ENCODE measurements around the gene TBX15.

Gene TBX15

GRCh38 chr1:118984722-118985639 lies 3.2 kb downstream of the TBX15 start:
- DNase-seq: no peak

GRCh38 chr1:118984086-118984721 lies 3.9 kb downstream of the TBX15 start:
- no peak for DNase-seq

GRCh38 chr1:118983558-118984041 lies 4.5 kb downstream of the TBX15 start:
- no peak for DNase-seq

GRCh38 chr1:118982821-118983557 lies 5.2 kb downstream of the TBX15 start:
- DNase-seq: no peak

GRCh38 chr1:118982266-118982665 lies 5.9 kb downstream of the TBX15 start:
- DNase-seq: no peak

- no peak for DNase-seq
Measured at GRCh38 chr1:118981436-118981835, 6.7 kb downstream of the TBX15 start.

- no peak for DNase-seq
Measured at GRCh38 chr1:118979754-118980575, 8.2 kb downstream of the TBX15 start.

GRCh38 chr1:118978914-118979701 lies 9.0 kb downstream of the TBX15 start:
- DNase-seq: no peak

- no peak for DNase-seq
Measured at GRCh38 chr1:118977600-118977999, 10.5 kb downstream of the TBX15 start.

GRCh38 chr1:118974661-118975060 lies 13.5 kb downstream of the TBX15 start:
- DNase-seq: no peak

GRCh38 chr1:118973531-118974137 lies 14.5 kb downstream of the TBX15 start:
- no peak for DNase-seq

GRCh38 chr1:118973032-118973431 lies 15.1 kb downstream of the TBX15 start:
- no peak for DNase-seq

- no peak for DNase-seq
Measured at GRCh38 chr1:118970451-118970850, 17.7 kb downstream of the TBX15 start.

- no peak for DNase-seq
Measured at GRCh38 chr1:118963456-118964430, 24.4 kb downstream of the TBX15 start.

- no peak for DNase-seq
Measured at GRCh38 chr1:118963138-118963455, 25.0 kb downstream of the TBX15 start.

- no peak for DNase-seq
Measured at GRCh38 chr1:118961156-118961555, 27.0 kb downstream of the TBX15 start.

- no peak for DNase-seq
Measured at GRCh38 chr1:118960567-118961136, 27.5 kb downstream of the TBX15 start.

- DNase-seq: no peak
Measured at GRCh38 chr1:118960026-118960561, 28.0 kb downstream of the TBX15 start.

GRCh38 chr1:118958937-118959631 lies 29.1 kb downstream of the TBX15 start:
- DNase-seq: no peak
